HepG2 (cell line): Measurements from ENCODE around the gene BBIP1. TPM values are rescaled to one million over a fixed set of nuclear protein-coding genes. Genes with fewer than 3 reads are reported as not detected.

Source experiments
- AHR ChIP-seq: IDR thresholded peaks from 2 replicates; pipeline ENCODE4 v1.6.1; 2018; ENCODE audit warnings: missing genetic modification reagents, missing compliant biosample characterization
- ATF2 ChIP-seq: sonication (generic); formaldehyde crosslinking; IDR thresholded peaks from 2 replicates; pipeline ENCODE4 v1.4.0; 2020; ENCODE audit warnings: missing genetic modification reagents
- HNF1A ChIP-seq, 2 experiments: sonication (generic) in 1 of 2; formaldehyde crosslinking in 1 of 2; IDR thresholded peaks; 2 replicates each; pipeline versions ENCODE4 v1.4.0 to v1.6.1; 2016 to 2020; ENCODE audit warnings: borderline replicate concordance in 1 of 2, low read depth in 1 of 2, mild to moderate bottlenecking in 1 of 2, missing genetic modification reagents in 1 of 2
- MEF2D ChIP-seq: sonication (generic); formaldehyde crosslinking; IDR thresholded peaks from 2 replicates; pipeline ENCODE4 v1.5.1; 2020; ENCODE audit warnings: mild to moderate bottlenecking, missing genetic modification reagents
- MIXL1 ChIP-seq: IDR thresholded peaks from 2 replicates; pipeline ENCODE4 v1.6.1; 2016
- MTA3 ChIP-seq: sonication (generic); formaldehyde crosslinking; IDR thresholded peaks from 2 replicates; pipeline ENCODE4 v1.4.0; 2020; ENCODE audit warnings: missing genetic modification reagents
- PITX1 ChIP-seq: sonication (generic); formaldehyde crosslinking; IDR thresholded peaks from 2 replicates; pipeline ENCODE4 v1.5.1; 2020; ENCODE audit warnings: mild to moderate bottlenecking, missing genetic modification reagents
- PLRG1 ChIP-seq: fragments of 450-650 bp; conservative IDR thresholded peaks from 2 replicates; pipeline ENCODE4 v1.6.1; 2016
- ZEB1 ChIP-seq: IDR thresholded peaks from 2 replicates; pipeline ENCODE4 v1.6.1; 2012; ENCODE audit warnings: mild to moderate bottlenecking, low read depth, inconsistent platforms; ENCODE audit not compliant: insufficient replicate concordance
- ZIK1 ChIP-seq: sonication (generic); formaldehyde crosslinking; IDR thresholded peaks from 2 replicates; pipeline ENCODE4 v1.5.0; 2020; ENCODE audit warnings: mild to moderate bottlenecking, low read depth, missing genetic modification reagents, borderline replicate concordance
- polyA plus RNA-seq, 8 experiments: library from polyadenylated mRNA; depleted of rRNA in 3 of 8; stranded (reverse) in 7 of 8; unstranded in 1 of 8; fragments of >200 nt; fragmentation: Illumina TruSeq in 4 of 8; extraction: Trizol in 4 of 8; gene quantifications; 2 replicates each; pipeline versions ENCODE4 v1.2.1 to v1.2.3, GENCODE V29; 2011 to 2016; ENCODE audit warnings: low read depth in 4 of 8, missing spikeins in 1 of 8, mixed read lengths in 1 of 8; ENCODE audit not compliant: insufficient read depth in 1 of 8
- total RNA-seq, 5 experiments: library from RNA; depleted of rRNA; stranded (reverse); fragments of >200 nt; fragmentation: Illumina TruSeq; extraction: Trizol; gene quantifications; 2 replicates each; pipeline ENCODE4 v1.2.3, GENCODE V29; 2016; ENCODE audit warnings: low read depth in 1 of 5
- TF ChIP-seq, protein P1 (sequence below): sonication (generic); formaldehyde crosslinking; IDR thresholded peaks from 2 replicates; pipeline ENCODE4 v1.4.0; 2020; ENCODE audit warnings: mild to moderate bottlenecking, missing genetic modification reagents, borderline replicate concordance
- TF ChIP-seq, protein P2 (sequence below), 2 experiments: sonication (generic) in 1 of 2; formaldehyde crosslinking in 1 of 2; IDR thresholded peaks; 2 replicates each; pipeline versions ENCODE4 v1.5.1 to v1.6.1; 2011 to 2020; ENCODE audit warnings: borderline replicate concordance in 1 of 2, low read depth in 1 of 2, low read length in 1 of 2, mild to moderate bottlenecking in 1 of 2, missing genetic modification reagents in 1 of 2, moderate library complexity in 1 of 2
- TF ChIP-seq, protein P3 (sequence below): sonication (generic); formaldehyde crosslinking; conservative IDR thresholded peaks from 2 replicates; pipeline ENCODE4 v1.8.0; 2022; ENCODE audit warnings: low read depth, missing genetic modification reagents

BBIP1 gene
- total and polyA plus RNA-seq, 2 of the 13 experiments (the other 11 are each of a cell fraction or from before 2014, with no cell fraction given), result 18.3 to 24.1 TPM

DNA sequence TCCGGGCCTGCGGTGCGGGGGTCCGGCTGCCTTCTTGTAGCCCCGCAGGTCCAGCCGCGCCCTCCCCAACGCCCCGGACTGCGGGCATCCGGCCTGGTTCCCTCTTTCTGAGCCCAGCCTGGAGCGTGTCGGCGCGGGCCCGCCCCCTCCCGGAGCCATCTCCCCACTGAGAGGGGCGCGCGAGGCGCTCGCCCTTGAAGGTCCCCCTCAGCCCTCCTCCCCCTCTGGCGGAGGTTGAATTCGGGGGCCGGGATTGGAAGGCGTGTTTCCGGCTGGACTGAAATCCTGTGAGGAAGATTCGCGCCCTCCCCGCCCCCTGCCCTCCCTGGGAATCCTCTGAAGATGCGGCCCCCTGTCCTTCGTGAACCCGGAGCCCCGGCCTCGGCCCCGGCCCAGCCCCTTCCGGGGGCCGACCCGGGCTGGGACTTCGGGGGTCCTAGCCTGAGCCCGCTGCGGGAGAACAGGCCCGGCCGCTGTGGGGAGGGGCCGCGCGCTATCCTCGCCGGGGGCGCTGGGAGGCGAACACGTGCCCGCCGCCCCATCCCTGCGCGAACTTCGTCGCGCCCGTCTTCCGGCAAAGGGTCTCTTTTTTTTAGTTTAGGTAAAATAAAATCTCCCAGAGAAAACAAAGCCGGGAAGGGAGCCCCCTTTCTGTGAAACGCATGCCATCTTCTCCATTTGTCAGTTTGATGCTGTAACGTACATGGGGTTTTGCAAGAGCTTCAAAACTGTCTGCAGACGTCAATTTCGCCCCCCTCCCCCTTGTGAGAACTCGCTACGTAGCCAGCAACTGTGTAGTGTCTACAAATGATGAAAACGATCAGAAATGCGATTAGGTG is 46.6 kb downstream of the BBIP1 start (continued):
- TF ChIP-seq ZEB1 (no peak), AHR (no peak), MIXL1 (CRISPR knock-in tag) (no peak), PITX1 (no peak), ATF2 (CRISPR knock-in tag) (no peak), ZIK1 (CRISPR knock-in tag) (no peak), MEF2D (CRISPR knock-in tag) (no peak), MTA3 (CRISPR knock-in tag) (no peak), HNF1A (IDR thresholded peaks at IDR 0.05; ENCODE audit: low read depth) (no peak), HNF1A (CRISPR knock-in tag; IDR thresholded peaks at IDR 0.05; ENCODE audit: borderline replicate concordance) (peak; percentile 53), PLRG1 (no peak)
- TF ChIP-seq, protein P1, sequence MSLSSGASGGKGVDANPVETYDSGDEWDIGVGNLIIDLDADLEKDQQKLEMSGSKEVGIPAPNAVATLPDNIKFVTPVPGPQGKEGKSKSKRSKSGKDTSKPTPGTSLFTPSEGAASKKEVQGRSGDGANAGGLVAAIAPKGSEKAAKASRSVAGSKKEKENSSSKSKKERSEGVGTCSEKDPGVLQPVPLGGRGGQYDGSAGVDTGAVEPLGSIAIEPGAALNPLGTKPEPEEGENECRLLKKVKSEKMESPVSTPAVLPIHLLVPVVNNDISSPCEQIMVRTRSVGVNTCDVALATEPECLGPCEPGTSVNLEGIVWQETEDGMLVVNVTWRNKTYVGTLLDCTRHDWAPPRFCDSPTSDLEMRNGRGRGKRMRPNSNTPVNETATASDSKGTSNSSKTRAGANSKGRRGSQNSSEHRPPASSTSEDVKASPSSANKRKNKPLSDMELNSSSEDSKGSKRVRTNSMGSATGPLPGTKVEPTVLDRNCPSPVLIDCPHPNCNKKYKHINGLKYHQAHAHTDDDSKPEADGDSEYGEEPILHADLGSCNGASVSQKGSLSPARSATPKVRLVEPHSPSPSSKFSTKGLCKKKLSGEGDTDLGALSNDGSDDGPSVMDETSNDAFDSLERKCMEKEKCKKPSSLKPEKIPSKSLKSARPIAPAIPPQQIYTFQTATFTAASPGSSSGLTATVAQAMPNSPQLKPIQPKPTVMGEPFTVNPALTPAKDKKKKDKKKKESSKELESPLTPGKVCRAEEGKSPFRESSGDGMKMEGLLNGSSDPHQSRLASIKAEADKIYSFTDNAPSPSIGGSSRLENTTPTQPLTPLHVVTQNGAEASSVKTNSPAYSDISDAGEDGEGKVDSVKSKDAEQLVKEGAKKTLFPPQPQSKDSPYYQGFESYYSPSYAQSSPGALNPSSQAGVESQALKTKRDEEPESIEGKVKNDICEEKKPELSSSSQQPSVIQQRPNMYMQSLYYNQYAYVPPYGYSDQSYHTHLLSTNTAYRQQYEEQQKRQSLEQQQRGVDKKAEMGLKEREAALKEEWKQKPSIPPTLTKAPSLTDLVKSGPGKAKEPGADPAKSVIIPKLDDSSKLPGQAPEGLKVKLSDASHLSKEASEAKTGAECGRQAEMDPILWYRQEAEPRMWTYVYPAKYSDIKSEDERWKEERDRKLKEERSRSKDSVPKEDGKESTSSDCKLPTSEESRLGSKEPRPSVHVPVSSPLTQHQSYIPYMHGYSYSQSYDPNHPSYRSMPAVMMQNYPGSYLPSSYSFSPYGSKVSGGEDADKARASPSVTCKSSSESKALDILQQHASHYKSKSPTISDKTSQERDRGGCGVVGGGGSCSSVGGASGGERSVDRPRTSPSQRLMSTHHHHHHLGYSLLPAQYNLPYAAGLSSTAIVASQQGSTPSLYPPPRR (CRISPR knock-in tag), result no peak
- TF ChIP-seq, protein P2, sequence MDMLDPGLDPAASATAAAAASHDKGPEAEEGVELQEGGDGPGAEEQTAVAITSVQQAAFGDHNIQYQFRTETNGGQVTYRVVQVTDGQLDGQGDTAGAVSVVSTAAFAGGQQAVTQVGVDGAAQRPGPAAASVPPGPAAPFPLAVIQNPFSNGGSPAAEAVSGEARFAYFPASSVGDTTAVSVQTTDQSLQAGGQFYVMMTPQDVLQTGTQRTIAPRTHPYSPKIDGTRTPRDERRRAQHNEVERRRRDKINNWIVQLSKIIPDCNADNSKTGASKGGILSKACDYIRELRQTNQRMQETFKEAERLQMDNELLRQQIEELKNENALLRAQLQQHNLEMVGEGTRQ (IDR thresholded peaks at IDR 0.05; ENCODE audit: low read depth, low read length), result no peak
- TF ChIP-seq, protein P2 (CRISPR knock-in tag; IDR thresholded peaks at IDR 0.05; ENCODE audit: borderline replicate concordance), result no peak
- TF ChIP-seq, protein P3, sequence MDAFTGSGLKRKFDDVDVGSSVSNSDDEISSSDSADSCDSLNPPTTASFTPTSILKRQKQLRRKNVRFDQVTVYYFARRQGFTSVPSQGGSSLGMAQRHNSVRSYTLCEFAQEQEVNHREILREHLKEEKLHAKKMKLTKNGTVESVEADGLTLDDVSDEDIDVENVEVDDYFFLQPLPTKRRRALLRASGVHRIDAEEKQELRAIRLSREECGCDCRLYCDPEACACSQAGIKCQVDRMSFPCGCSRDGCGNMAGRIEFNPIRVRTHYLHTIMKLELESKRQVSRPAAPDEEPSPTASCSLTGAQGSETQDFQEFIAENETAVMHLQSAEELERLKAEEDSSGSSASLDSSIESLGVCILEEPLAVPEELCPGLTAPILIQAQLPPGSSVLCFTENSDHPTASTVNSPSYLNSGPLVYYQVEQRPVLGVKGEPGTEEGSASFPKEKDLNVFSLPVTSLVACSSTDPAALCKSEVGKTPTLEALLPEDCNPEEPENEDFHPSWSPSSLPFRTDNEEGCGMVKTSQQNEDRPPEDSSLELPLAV, result no peak
